ENCODE measurements around the gene GGA1. TPM values are rescaled to one million over a fixed set of nuclear protein-coding genes. Genes with fewer than 3 reads are reported as not detected.

The GGA1 gene
- total RNA-seq, 1 donor from 2014 or later: 27.5 TPM

- peaks cover 45% of the 10 kb centered on the region for H3K4me1 ChIP-seq
These were observed 55.0 kb downstream of the GGA1 start for GRCh38 chr22:37663521-37664140.

GRCh38 chr22:37664249-37665101, 55.8 kb downstream of the GGA1 start:
- peaks cover 40% of the 10 kb centered on the region for H3K4me1 ChIP-seq
- intact Hi-C loops (cut with micrococcal nuclease): no loop called here
- no peak overlapping the region for H3K4me3 ChIP-seq

More at GRCh38 chr22:37663521-37664140, 55.0 kb downstream of the GGA1 start:
- Histone ChIP-seq H3K27ac (replicated peaks) (no peak overlapping the region), H3K9me3 (replicated peaks) (no peaks in the 10 kb centered on the region), H3K27me3 (ENCODE audit: low read depth) (no peaks in the 10 kb centered on the region), H3K4me3 (no peak overlapping the region), H3K36me3 (peaks cover 19% of the 10 kb centered on the region)
- TF ChIP-seq CTCF (IDR thresholded peaks at IDR 0.05; ENCODE audit: borderline replicate concordance): no peak
- intact Hi-C loops (cut with micrococcal nuclease): no loop called here
- DNase-seq: no peak

GRCh38 chr22:37665487-37665886, 56.9 kb downstream of the GGA1 start:
- no peak for DNase-seq
- intact Hi-C loops (cut with micrococcal nuclease): no loop called here
- H3K27ac ChIP-seq (replicated peaks): peak overlapping the region; percentile 11
- H3K4me1 ChIP-seq: peaks cover 30% of the 10 kb centered on the region
- no peak overlapping the region for H3K4me3 ChIP-seq
- no peaks in the 10 kb centered on the region for H3K9me3 ChIP-seq (replicated peaks)
- no peaks in the 10 kb centered on the region for H3K27me3 ChIP-seq (ENCODE audit: low read depth)
- H3K36me3 ChIP-seq: peaks cover 19% of the 10 kb centered on the region
- no peak for TF ChIP-seq CTCF (IDR thresholded peaks at IDR 0.05; ENCODE audit: borderline replicate concordance)

More at GRCh38 chr22:37664249-37665101, 55.8 kb downstream of the GGA1 start:
- no peaks in the 10 kb centered on the region for H3K9me3 ChIP-seq (replicated peaks)
- H3K27me3 ChIP-seq (ENCODE audit: low read depth): no peaks in the 10 kb centered on the region
- H3K36me3 ChIP-seq: peaks cover 19% of the 10 kb centered on the region
- DNase-seq: no peak
- TF ChIP-seq CTCF (IDR thresholded peaks at IDR 0.05; ENCODE audit: borderline replicate concordance): no peak
- peak overlapping the region; percentile 11 for H3K27ac ChIP-seq (replicated peaks)

- Histone ChIP-seq H3K4me1 (peaks cover 30% of the 10 kb centered on the region), H3K36me3 (peaks cover 19% of the 10 kb centered on the region), H3K27ac (replicated peaks) (no peak overlapping the region), H3K9me3 (replicated peaks) (no peaks in the 10 kb centered on the region), H3K4me3 (no peak overlapping the region), H3K27me3 (ENCODE audit: low read depth) (no peaks in the 10 kb centered on the region)
- intact Hi-C loops (cut with micrococcal nuclease): no loop called here
- DNase-seq: no peak
- TF ChIP-seq CTCF (IDR thresholded peaks at IDR 0.05; ENCODE audit: borderline replicate concordance): no peak
These were observed 61.0 kb downstream of the GGA1 start for GRCh38 chr22:37669586-37669985.

- H3K4me1 ChIP-seq: peaks cover 47% of the 10 kb centered on the region
- TF ChIP-seq CTCF (IDR thresholded peaks at IDR 0.05; ENCODE audit: borderline replicate concordance): no peak
- no peaks in the 10 kb centered on the region for H3K36me3 ChIP-seq
- no peak overlapping the region for H3K4me3 ChIP-seq
- intact Hi-C loops (cut with micrococcal nuclease): no loop called here
- H3K9me3 ChIP-seq (replicated peaks): no peaks in the 10 kb centered on the region
- no peak for DNase-seq
- H3K27me3 ChIP-seq (ENCODE audit: low read depth): no peaks in the 10 kb centered on the region
- H3K27ac ChIP-seq (replicated peaks): peak overlapping the region; percentile 98
These were observed 63.7 kb downstream of the GGA1 start for GRCh38 chr22:37672206-37672919.
